ENCODE data around the gene STXBP1.
"Not testable (repeated sequence)": the region's sequence is repeated elsewhere in the genome, so short reads cannot be mapped to it uniquely, and the experiment has no call there.

The STXBP1 gene

GRCh38 chr9:127578627-127578951, 33.5 kb upstream of the STXBP1 start:
- no peak for DNase-seq

GRCh38 chr9:127578952-127579853, 32.9 kb upstream of the STXBP1 start:
- DNase-seq = no peak

- DNase-seq = no peak
Observed at GRCh38 chr9:127580366-127580765, 31.7 kb upstream of the STXBP1 start.

GRCh38 chr9:127580879-127581475, 31.1 kb upstream of the STXBP1 start:
- no peak for DNase-seq

- not testable (repeated sequence) for DNase-seq
Observed at GRCh38 chr9:127584474-127584805, 27.6 kb upstream of the STXBP1 start.

- no peak for DNase-seq
Observed at GRCh38 chr9:127585161-127585819, 26.8 kb upstream of the STXBP1 start.

- no peak for DNase-seq
Observed at GRCh38 chr9:127586096-127586495, 26.0 kb upstream of the STXBP1 start.

GRCh38 chr9:127586537-127586936, 25.5 kb upstream of the STXBP1 start:
- peak; percentile 68 for DNase-seq

GRCh38 chr9:127587966-127588365, 24.1 kb upstream of the STXBP1 start:
- no peak for DNase-seq

GRCh38 chr9:127588740-127589506, 23.2 kb upstream of the STXBP1 start:
- DNase-seq = no peak

GRCh38 chr9:127589955-127590370, 22.1 kb upstream of the STXBP1 start:
- no peak for DNase-seq

GRCh38 chr9:127595611-127596010, 16.5 kb upstream of the STXBP1 start:
- DNase-seq = no peak

- no peak for DNase-seq
Observed at GRCh38 chr9:127598839-127599549, 13.1 kb upstream of the STXBP1 start.

- no peak for DNase-seq
Observed at GRCh38 chr9:127599550-127599891, 12.6 kb upstream of the STXBP1 start.

- no peak for DNase-seq
Observed at GRCh38 chr9:127603226-127603625, 8.9 kb upstream of the STXBP1 start.

- no peak for DNase-seq
Observed at GRCh38 chr9:127606043-127606442, 6.0 kb upstream of the STXBP1 start.

- peak; percentile 78 for DNase-seq
Observed at GRCh38 chr9:127608104-127608966, 3.7 kb upstream of the STXBP1 start.

- DNase-seq = no peak
Observed at GRCh38 chr9:127611603-127611898, 526 bp upstream of the STXBP1 start.

GRCh38 chr9:127612939-127613582, 984 bp downstream of the STXBP1 start:
- DNase-seq = no peak

- no peak for DNase-seq
Observed at GRCh38 chr9:127613583-127613954, 1.5 kb downstream of the STXBP1 start.

- no peak for DNase-seq
Observed at GRCh38 chr9:127614961-127615360, 2.9 kb downstream of the STXBP1 start.

Data from NCI-H1048 (cell line).